ENCODE measurements around the gene EIF4A2. TPM values are rescaled to one million over a fixed set of nuclear protein-coding genes. Genes with fewer than 3 reads are reported as not detected.
A peak's percentile ranks its signal among the peaks of the same experiment; 100 is the strongest.

EIF4A2 gene
- total and polyA plus RNA-seq, 9 of the 15 experiments (the other 6 are each of a cell fraction or from before 2014, with no cell fraction given), result 307 to 754 (median 435) TPM

DNA sequence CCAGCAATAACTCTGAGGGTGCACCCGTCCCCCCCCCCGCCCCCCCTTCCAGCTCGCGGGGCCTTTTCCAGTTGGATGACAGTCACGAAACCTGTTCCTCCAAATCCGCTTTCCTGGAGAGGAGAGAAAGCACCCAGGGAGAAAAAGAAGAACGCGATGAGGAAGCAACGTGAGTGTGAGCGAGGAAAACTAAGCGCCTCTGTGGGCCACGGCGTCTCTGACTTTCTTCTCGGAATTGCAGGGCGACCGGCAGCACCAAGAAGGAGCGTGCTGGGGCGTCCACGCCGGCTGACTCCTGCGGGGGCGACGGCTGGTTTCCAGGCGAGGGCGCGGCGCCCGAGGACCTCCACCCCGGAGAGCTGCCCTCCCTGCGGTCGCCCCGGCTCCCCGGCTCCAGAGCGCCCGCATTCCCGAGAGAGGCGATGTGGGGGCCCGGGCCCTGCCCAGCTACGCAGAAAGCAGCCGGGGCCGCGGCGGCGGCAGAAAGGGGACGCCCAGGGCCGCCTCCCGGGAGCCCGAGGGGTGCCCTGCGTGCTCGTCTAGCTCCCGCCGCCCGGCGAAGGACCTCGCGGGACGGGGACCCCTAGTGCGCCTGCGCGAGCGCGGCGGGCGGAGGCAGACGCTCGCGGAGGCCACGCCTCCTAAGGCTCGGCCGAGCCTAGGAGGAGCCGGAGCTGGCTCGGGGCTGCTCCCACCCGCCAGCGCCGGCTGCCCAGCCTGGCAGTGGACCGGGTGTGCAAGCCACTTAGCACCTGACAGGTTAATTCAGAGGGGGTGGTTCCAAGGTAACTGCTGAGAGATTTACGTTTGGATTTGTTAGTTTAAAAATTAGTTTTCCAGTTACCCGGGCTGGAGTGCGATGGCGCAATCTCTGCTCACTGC lies 43.8 kb downstream of the EIF4A2 start (continued):
- TF ChIP-seq, protein P1, sequence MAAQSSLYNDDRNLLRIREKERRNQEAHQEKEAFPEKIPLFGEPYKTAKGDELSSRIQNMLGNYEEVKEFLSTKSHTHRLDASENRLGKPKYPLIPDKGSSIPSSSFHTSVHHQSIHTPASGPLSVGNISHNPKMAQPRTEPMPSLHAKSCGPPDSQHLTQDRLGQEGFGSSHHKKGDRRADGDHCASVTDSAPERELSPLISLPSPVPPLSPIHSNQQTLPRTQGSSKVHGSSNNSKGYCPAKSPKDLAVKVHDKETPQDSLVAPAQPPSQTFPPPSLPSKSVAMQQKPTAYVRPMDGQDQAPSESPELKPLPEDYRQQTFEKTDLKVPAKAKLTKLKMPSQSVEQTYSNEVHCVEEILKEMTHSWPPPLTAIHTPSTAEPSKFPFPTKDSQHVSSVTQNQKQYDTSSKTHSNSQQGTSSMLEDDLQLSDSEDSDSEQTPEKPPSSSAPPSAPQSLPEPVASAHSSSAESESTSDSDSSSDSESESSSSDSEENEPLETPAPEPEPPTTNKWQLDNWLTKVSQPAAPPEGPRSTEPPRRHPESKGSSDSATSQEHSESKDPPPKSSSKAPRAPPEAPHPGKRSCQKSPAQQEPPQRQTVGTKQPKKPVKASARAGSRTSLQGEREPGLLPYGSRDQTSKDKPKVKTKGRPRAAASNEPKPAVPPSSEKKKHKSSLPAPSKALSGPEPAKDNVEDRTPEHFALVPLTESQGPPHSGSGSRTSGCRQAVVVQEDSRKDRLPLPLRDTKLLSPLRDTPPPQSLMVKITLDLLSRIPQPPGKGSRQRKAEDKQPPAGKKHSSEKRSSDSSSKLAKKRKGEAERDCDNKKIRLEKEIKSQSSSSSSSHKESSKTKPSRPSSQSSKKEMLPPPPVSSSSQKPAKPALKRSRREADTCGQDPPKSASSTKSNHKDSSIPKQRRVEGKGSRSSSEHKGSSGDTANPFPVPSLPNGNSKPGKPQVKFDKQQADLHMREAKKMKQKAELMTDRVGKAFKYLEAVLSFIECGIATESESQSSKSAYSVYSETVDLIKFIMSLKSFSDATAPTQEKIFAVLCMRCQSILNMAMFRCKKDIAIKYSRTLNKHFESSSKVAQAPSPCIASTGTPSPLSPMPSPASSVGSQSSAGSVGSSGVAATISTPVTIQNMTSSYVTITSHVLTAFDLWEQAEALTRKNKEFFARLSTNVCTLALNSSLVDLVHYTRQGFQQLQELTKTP (IDR thresholded peaks at IDR 0.05; ENCODE audit: low read depth in 1 of 2, partially characterized antibody in 2 of 2), result no peak
- no peak for TF ChIP-seq ZNF347 (CRISPR knock-in tag; IDR thresholded peaks at IDR 0.05; ENCODE audit: low read depth)
- 0 out of 2 replicates have a peak, but pooled peaks have one; percentile 47 for TF ChIP-seq SIN3B (IDR thresholded peaks at IDR 0.05; ENCODE audit: low read depth)
- TF ChIP-seq ZNF24 (IDR thresholded peaks at IDR 0.05), result no peak
- TF ChIP-seq NR1H2 (CRISPR knock-in tag; IDR thresholded peaks at IDR 0.05), result no peak
- no peak for TF ChIP-seq NR3C1 (CRISPR knock-in tag; IDR thresholded peaks at IDR 0.05)
- TF ChIP-seq ZBTB7A (IDR thresholded peaks at IDR 0.05; ENCODE audit: borderline replicate concordance, control insufficient read depth, low read depth, low read length), result peak; percentile 46; the same call in 1 of the 2 replicates
- TF ChIP-seq TRIM28 (IDR thresholded peaks at IDR 0.05), result no peak
- TF ChIP-seq, protein P2, sequence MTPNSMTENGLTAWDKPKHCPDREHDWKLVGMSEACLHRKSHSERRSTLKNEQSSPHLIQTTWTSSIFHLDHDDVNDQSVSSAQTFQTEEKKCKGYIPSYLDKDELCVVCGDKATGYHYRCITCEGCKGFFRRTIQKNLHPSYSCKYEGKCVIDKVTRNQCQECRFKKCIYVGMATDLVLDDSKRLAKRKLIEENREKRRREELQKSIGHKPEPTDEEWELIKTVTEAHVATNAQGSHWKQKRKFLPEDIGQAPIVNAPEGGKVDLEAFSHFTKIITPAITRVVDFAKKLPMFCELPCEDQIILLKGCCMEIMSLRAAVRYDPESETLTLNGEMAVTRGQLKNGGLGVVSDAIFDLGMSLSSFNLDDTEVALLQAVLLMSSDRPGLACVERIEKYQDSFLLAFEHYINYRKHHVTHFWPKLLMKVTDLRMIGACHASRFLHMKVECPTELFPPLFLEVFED (CRISPR knock-in tag; conservative IDR thresholded peaks at IDR 0.05), result no peak
- no peak for TF ChIP-seq MECOM (CRISPR knock-in tag; IDR thresholded peaks at IDR 0.05)
- no peak for TF ChIP-seq XRCC4 (IDR thresholded peaks at IDR 0.05; ENCODE audit: extremely low read depth, insufficient read depth, insufficient read length)
- TF ChIP-seq COPS2 (conservative IDR thresholded peaks at IDR 0.05), result no peak
- TF ChIP-seq HNRNPK (IDR thresholded peaks at IDR 0.05; ENCODE audit: low read depth, low read length, poor library complexity, severe bottlenecking), result no peak
- TF ChIP-seq ZNF444 (CRISPR knock-in tag; IDR thresholded peaks at IDR 0.05), result no peak
- no peak for TF ChIP-seq CBX2 (IDR thresholded peaks at IDR 0.05; ENCODE audit: insufficient read depth, low read length, poor library complexity, severe bottlenecking)
- TF ChIP-seq, protein P3, sequence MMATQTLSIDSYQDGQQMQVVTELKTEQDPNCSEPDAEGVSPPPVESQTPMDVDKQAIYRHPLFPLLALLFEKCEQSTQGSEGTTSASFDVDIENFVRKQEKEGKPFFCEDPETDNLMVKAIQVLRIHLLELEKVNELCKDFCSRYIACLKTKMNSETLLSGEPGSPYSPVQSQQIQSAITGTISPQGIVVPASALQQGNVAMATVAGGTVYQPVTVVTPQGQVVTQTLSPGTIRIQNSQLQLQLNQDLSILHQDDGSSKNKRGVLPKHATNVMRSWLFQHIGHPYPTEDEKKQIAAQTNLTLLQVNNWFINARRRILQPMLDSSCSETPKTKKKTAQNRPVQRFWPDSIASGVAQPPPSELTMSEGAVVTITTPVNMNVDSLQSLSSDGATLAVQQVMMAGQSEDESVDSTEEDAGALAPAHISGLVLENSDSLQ (IDR thresholded peaks at IDR 0.05), result no peak
- TF ChIP-seq, protein P4, sequence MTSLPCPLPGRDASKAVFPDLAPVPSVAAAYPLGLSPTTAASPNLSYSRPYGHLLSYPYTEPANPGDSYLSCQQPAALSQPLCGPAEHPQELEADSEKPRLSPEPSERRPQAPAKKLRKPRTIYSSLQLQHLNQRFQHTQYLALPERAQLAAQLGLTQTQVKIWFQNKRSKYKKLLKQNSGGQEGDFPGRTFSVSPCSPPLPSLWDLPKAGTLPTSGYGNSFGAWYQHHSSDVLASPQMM (CRISPR knock-in tag; IDR thresholded peaks at IDR 0.05), result no peak
- no peak for TF ChIP-seq ZNF431 (CRISPR knock-in tag; IDR thresholded peaks at IDR 0.05)
- TF ChIP-seq ZNF212 (CRISPR knock-in tag; IDR thresholded peaks at IDR 0.05), result no peak
- no peak for TF ChIP-seq SIRT6 (IDR thresholded peaks at IDR 0.05; ENCODE audit: low read depth, low read length)
- TF ChIP-seq NR2C1 (IDR thresholded peaks at IDR 0.05), result no peak
- TF ChIP-seq NR2C1 (tag; IDR thresholded peaks at IDR 0.05), result no peak
- TF ChIP-seq EGR1 (conservative IDR thresholded peaks at IDR 0.05), result 0 out of 2 replicates have a peak, but pooled peaks have one; percentile 20

All from K562 (cell line).